Loucy (cell line): ENCODE measurements around the gene SYT1.

ENCODE experiments used
- CTCF ChIP-seq: fragments of 200-600 bp; sonication (generic); conservative IDR thresholded peaks from 2 replicates; pipeline ENCODE4 v1.5.1; 2014; ENCODE audit warnings: mild to moderate bottlenecking, antibody characterized with exemption, low read length
- EZH2phosphoT487 ChIP-seq: fragments of 200-600 bp; IDR thresholded peaks from 2 replicates; pipeline ENCODE4 v1.6.1; 2018; ENCODE audit warnings: antibody characterized with exemption, mild to moderate bottlenecking, moderate library complexity, borderline replicate concordance

- TF ChIP-seq CTCF (no peak), EZH2phosphoT487 (no peak)
These were observed 136.8 kb downstream of the SYT1 start for GRCh38 chr12:79001404-79001803.
